ENCODE data around the gene SOS2. TPM values are rescaled to one million over a fixed set of nuclear protein-coding genes. Genes with fewer than 3 reads are reported as not detected.

SOS2 gene
- polyA plus RNA-seq, 1 donor from 2014 or later: 25.9 TPM

DNA sequence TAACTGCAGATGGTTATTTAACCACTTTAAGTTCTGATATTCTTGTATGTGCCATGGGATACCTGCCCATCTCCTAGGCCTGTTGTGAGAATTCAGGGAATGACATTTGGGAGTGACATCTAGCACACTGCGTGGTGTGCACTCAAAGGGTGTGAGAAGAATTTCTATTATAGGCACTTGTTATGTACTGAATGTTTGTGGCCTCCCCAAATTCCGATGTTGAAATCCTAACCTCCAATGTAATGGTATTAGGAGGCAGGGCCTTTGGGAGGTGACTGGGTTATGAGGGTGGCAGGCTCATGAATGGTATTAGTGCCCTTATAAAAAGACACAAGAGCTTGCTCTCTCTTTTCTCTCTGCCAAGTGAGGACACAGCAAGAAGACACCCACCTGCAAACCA, 142.6 kb downstream of the SOS2 start:
- H3K4me3 ChIP-seq (ENCODE audit: low read length): no peak overlapping the region
- H3K9me3 ChIP-seq (ENCODE audit: low read length): no peaks in the 10 kb centered on the region
- H3K27ac ChIP-seq (ENCODE audit: low read length): no peak overlapping the region
- H4K20me1 ChIP-seq (ENCODE audit: insufficient read depth): no peaks in the 10 kb centered on the region
- no peaks in the 10 kb centered on the region for H3K36me3 ChIP-seq (ENCODE audit: insufficient read depth, low read length)
- H3K79me2 ChIP-seq (replicated peaks; ENCODE audit: insufficient read depth, low read length): no peaks in the 10 kb centered on the region
- no peak overlapping the region for H3K9ac ChIP-seq (ENCODE audit: low read length)
- TF ChIP-seq POLR2AphosphoS5 (IDR thresholded peaks at IDR 0.05): no peak
- TF ChIP-seq EP300 (conservative IDR thresholded peaks at IDR 0.05; ENCODE audit: poor library complexity, severe bottlenecking): no peak
- TF ChIP-seq SMC3 (conservative IDR thresholded peaks at IDR 0.05; ENCODE audit: poor library complexity): no peak
- no peak for TF ChIP-seq MXI1 (conservative IDR thresholded peaks at IDR 0.05; ENCODE audit: poor library complexity, severe bottlenecking)
- TF ChIP-seq, protein P1, sequence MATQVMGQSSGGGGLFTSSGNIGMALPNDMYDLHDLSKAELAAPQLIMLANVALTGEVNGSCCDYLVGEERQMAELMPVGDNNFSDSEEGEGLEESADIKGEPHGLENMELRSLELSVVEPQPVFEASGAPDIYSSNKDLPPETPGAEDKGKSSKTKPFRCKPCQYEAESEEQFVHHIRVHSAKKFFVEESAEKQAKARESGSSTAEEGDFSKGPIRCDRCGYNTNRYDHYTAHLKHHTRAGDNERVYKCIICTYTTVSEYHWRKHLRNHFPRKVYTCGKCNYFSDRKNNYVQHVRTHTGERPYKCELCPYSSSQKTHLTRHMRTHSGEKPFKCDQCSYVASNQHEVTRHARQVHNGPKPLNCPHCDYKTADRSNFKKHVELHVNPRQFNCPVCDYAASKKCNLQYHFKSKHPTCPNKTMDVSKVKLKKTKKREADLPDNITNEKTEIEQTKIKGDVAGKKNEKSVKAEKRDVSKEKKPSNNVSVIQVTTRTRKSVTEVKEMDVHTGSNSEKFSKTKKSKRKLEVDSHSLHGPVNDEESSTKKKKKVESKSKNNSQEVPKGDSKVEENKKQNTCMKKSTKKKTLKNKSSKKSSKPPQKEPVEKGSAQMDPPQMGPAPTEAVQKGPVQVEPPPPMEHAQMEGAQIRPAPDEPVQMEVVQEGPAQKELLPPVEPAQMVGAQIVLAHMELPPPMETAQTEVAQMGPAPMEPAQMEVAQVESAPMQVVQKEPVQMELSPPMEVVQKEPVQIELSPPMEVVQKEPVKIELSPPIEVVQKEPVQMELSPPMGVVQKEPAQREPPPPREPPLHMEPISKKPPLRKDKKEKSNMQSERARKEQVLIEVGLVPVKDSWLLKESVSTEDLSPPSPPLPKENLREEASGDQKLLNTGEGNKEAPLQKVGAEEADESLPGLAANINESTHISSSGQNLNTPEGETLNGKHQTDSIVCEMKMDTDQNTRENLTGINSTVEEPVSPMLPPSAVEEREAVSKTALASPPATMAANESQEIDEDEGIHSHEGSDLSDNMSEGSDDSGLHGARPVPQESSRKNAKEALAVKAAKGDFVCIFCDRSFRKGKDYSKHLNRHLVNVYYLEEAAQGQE (IDR thresholded peaks at IDR 0.05; ENCODE audit: borderline replicate concordance): no peak
- no peak for TF ChIP-seq EZH2 (IDR thresholded peaks at IDR 0.05; ENCODE audit: borderline replicate concordance, insufficient read depth, low read length, poor library complexity, severe bottlenecking)
- no peak for TF ChIP-seq RAD21 (conservative IDR thresholded peaks at IDR 0.05)
- H3F3A ChIP-seq (ENCODE audit: insufficient read depth, low read length, poor library complexity, severe bottlenecking): no peaks in the 10 kb centered on the region
- H3K9me2 ChIP-seq (ENCODE audit: insufficient read depth, low read length): no peaks in the 10 kb centered on the region
- H3K27me3 ChIP-seq (ENCODE audit: insufficient read depth, low read depth, low read length): no peaks in the 10 kb centered on the region
- no peak overlapping the region for H3K4me2 ChIP-seq (ENCODE audit: low read length)
- H2AFZ ChIP-seq (ENCODE audit: low read depth, low read length): no peak overlapping the region

DNA sequence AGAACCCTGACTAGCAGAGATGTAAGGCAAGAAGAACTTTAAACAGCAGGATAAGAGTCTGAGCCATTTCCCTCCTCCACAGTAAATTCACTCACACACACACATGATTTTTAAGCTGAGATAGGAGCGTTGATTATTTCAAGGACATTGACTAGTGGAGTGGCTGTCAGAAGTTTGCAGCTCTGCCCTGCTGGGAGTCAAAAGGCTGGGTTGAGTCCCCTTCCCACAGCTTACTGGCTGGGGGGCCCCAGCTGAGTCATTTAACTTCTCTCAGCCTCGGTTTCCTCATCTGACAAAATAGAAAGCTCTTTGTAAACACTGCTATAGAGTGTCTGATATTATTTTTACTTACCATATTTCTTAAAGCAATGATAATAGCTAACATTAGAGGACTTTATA, 143.3 kb downstream of the SOS2 start:
- no peaks in the 10 kb centered on the region for H3K36me3 ChIP-seq (ENCODE audit: insufficient read depth, low read length)
- no peak overlapping the region for H3K27ac ChIP-seq (ENCODE audit: low read length)
- no peaks in the 10 kb centered on the region for H3K9me3 ChIP-seq (ENCODE audit: low read length)
- no peak overlapping the region for H3K9ac ChIP-seq (ENCODE audit: low read length)
- no peak overlapping the region for H3K4me2 ChIP-seq (ENCODE audit: low read length)
- H4K20me1 ChIP-seq (ENCODE audit: insufficient read depth): no peaks in the 10 kb centered on the region
- H3K9me2 ChIP-seq (ENCODE audit: insufficient read depth, low read length): no peaks in the 10 kb centered on the region
- H3K79me2 ChIP-seq (replicated peaks; ENCODE audit: insufficient read depth, low read length): no peaks in the 10 kb centered on the region
- TF ChIP-seq TAF1 (IDR thresholded peaks at IDR 0.05; ENCODE audit: low read depth): no peak
- TF ChIP-seq, protein P2, sequence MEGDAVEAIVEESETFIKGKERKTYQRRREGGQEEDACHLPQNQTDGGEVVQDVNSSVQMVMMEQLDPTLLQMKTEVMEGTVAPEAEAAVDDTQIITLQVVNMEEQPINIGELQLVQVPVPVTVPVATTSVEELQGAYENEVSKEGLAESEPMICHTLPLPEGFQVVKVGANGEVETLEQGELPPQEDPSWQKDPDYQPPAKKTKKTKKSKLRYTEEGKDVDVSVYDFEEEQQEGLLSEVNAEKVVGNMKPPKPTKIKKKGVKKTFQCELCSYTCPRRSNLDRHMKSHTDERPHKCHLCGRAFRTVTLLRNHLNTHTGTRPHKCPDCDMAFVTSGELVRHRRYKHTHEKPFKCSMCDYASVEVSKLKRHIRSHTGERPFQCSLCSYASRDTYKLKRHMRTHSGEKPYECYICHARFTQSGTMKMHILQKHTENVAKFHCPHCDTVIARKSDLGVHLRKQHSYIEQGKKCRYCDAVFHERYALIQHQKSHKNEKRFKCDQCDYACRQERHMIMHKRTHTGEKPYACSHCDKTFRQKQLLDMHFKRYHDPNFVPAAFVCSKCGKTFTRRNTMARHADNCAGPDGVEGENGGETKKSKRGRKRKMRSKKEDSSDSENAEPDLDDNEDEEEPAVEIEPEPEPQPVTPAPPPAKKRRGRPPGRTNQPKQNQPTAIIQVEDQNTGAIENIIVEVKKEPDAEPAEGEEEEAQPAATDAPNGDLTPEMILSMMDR (IDR thresholded peaks at IDR 0.05; ENCODE audit: poor library complexity, severe bottlenecking): no peak
- no peak for TF ChIP-seq POLR2AphosphoS5 (IDR thresholded peaks at IDR 0.05)
- no peak for TF ChIP-seq RAD21 (conservative IDR thresholded peaks at IDR 0.05)
- TF ChIP-seq EZH2 (IDR thresholded peaks at IDR 0.05; ENCODE audit: borderline replicate concordance, insufficient read depth, low read length, poor library complexity, severe bottlenecking): no peak
- TF ChIP-seq, protein P1 (IDR thresholded peaks at IDR 0.05; ENCODE audit: borderline replicate concordance): no peak
- TF ChIP-seq EP300 (conservative IDR thresholded peaks at IDR 0.05; ENCODE audit: poor library complexity, severe bottlenecking): no peak
- TF ChIP-seq MXI1 (conservative IDR thresholded peaks at IDR 0.05; ENCODE audit: poor library complexity, severe bottlenecking): no peak
- no peak for TF ChIP-seq SMC3 (conservative IDR thresholded peaks at IDR 0.05; ENCODE audit: poor library complexity)
- no peak overlapping the region for H2AFZ ChIP-seq (ENCODE audit: low read depth, low read length)
- H3K4me3 ChIP-seq (ENCODE audit: low read length): no peak overlapping the region
- no peaks in the 10 kb centered on the region for H3K27me3 ChIP-seq (ENCODE audit: insufficient read depth, low read depth, low read length)
- H3F3A ChIP-seq (ENCODE audit: insufficient read depth, low read length, poor library complexity, severe bottlenecking): no peaks in the 10 kb centered on the region

Measured in neural cell (in vitro differentiated cells).